K562 (cell line): Measurements from ENCODE around the gene TCOF1. TPM values are rescaled to one million over a fixed set of nuclear protein-coding genes. Genes with fewer than 3 reads are reported as not detected.

Source experiments
- ATAC-seq: fragments of 200-7000 bp; cut with Tn5 transposase; 3 replicates; pipeline ENCODE4 v1.9.1; 2020; ENCODE audit warnings: moderate library complexity
- BruUV-seq: library from RNA; stranded (reverse); fragments of 400-500 nt; replicated peaks from 2 replicates; lab custom pipeline; 2021; lab: Mats Ljungman, UMichigan
- CTCF ChIA-PET: fragments of 300-600 bp; formaldehyde crosslinking; extraction: SDS; loops from one replicate; lab custom pipeline; 2021; ENCODE audit warnings: low intra/inter-chr PET ratio; lab: Yijun Ruan, JAX
- POLR2A ChIA-PET: fragments of 300-600, 350-650 bp; sonication (Branson Sonifier 250); formaldehyde crosslinking; extraction: SDS; loops from one replicate; lab custom pipeline; 2021; ENCODE audit warnings: antibody characterized with exemption, inconsistent platforms; lab: Yijun Ruan, JAX
- DNase-seq, 4 experiments: peaks; one replicate each; pipeline versions ENCODE4 v3.0.0 to v3.0.0-alpha.2; 2011 to 2018; ENCODE audit warnings: low spot score in 3 of 4, mixed read lengths in 3 of 4; ENCODE audit errors: extremely low read depth in 1 of 4
- FAIRE-seq: peaks from 2 replicates; lab custom pipeline; 2011; peaks lifted over from hg19 to GRCh38; lab: Jason Lieb, UNC
- H2AFZ ChIP-seq: 2 replicates; pipeline ENCODE4 v1.6.0; 2011; ENCODE audit warnings: low read depth, low read length, control low read depth, inconsistent platforms
- H3K27ac ChIP-seq: fragments of 200-600 bp; 3 replicates; pipeline ENCODE4 v1.8.0; 2011; ENCODE audit warnings: low read depth, mild to moderate bottlenecking, control low read depth, inconsistent platforms, low read length, moderate library complexity, mixed read lengths; ENCODE audit errors: extremely low read depth
- H3K27me3 ChIP-seq, 2 experiments: fragments of 300-600 bp in 1 of 2; 2 replicates in 1 of 2; 3 replicates in 1 of 2; pipeline versions ENCODE4 v1.6.0 to v1.8.0; 2011; ENCODE audit warnings: inconsistent platforms in 2 of 2, low read length in 2 of 2, mild to moderate bottlenecking in 1 of 2, mixed read lengths in 1 of 2, moderate library complexity in 1 of 2; ENCODE audit not compliant: control insufficient read depth in 2 of 2, insufficient read depth in 2 of 2
- H3K36me3 ChIP-seq: fragments of 300-600 bp; 3 replicates; pipeline ENCODE4 v1.8.0; 2011; ENCODE audit warnings: mild to moderate bottlenecking, low read length, inconsistent platforms; ENCODE audit not compliant: control insufficient read depth, insufficient read depth
- H3K4me1 ChIP-seq, 2 experiments: fragments of 200-600 bp in 1 of 2; replicated peaks in 1 of 2; 2 replicates in 1 of 2; 3 replicates in 1 of 2; pipeline versions ENCODE4 v1.5.1 to v1.8.0; 2011; ENCODE audit warnings: inconsistent platforms in 2 of 2, low read length in 2 of 2, mild to moderate bottlenecking in 1 of 2, mixed read lengths in 1 of 2, moderate library complexity in 1 of 2; ENCODE audit not compliant: control insufficient read depth in 2 of 2, insufficient read depth in 2 of 2
- H3K4me2 ChIP-seq: 2 replicates; pipeline ENCODE4 v1.6.1; 2011; ENCODE audit warnings: low read length, control low read depth, inconsistent platforms, mixed read lengths; ENCODE audit not compliant: insufficient read depth
- H3K4me3 ChIP-seq: fragments of 200-600 bp; sonication (generic), shearing (Covaris generic); 2 replicates; pipeline ENCODE4 v1.5.1; 2016; ENCODE audit warnings: control low read depth, inconsistent platforms
- H3K79me2 ChIP-seq: fragments of 200-600 bp; 3 replicates; pipeline ENCODE4 v1.8.0; 2011; ENCODE audit warnings: low read length, inconsistent platforms; ENCODE audit not compliant: control insufficient read depth, insufficient read depth
- H3K9ac ChIP-seq, 2 experiments: 2 replicates each; pipeline versions ENCODE4 v1.6.0 to v1.6.1; 2011; ENCODE audit warnings: low read depth in 2 of 2, low read length in 2 of 2, control low read depth in 1 of 2, inconsistent platforms in 1 of 2, mild to moderate bottlenecking in 1 of 2, mixed read lengths in 1 of 2; ENCODE audit not compliant: insufficient read depth in 1 of 2
- H3K9me1 ChIP-seq: one replicate; pipeline ENCODE4 v1.6.0; 2011; ENCODE audit warnings: inconsistent platforms, mild to moderate bottlenecking, low read length, moderate library complexity; ENCODE audit not compliant: control insufficient read depth, insufficient read depth
- H3K9me3 ChIP-seq: replicated peaks from 2 replicates; pipeline ENCODE4 v1.5.1; 2011; ENCODE audit warnings: low read depth, low read length, inconsistent platforms; ENCODE audit not compliant: control insufficient read depth, insufficient read depth
- H4K20me1 ChIP-seq: replicated peaks from 2 replicates; pipeline ENCODE4 v1.6.1; 2011; ENCODE audit warnings: low read length, inconsistent platforms, mixed read lengths; ENCODE audit not compliant: control insufficient read depth, insufficient read depth
- ARHGAP35 ChIP-seq: fragments of 450-650 bp; IDR thresholded peaks from 2 replicates; pipeline ENCODE4 v1.6.1; 2018; ENCODE audit not compliant: partially characterized antibody
- BMI1 ChIP-seq: fragments of 150-350 bp; IDR thresholded peaks from 2 replicates; pipeline ENCODE4 v1.6.1; 2014; ENCODE audit warnings: low read length
- CBX3 ChIP-seq, 2 experiments: IDR thresholded peaks; 1 replicate in 1 of 2; 2 replicates in 1 of 2; pipeline ENCODE4 v1.6.1; 2012; ENCODE audit warnings: inconsistent platforms in 2 of 2, low read length in 2 of 2, borderline replicate concordance in 1 of 2, control low read depth in 1 of 2
- CEBPG ChIP-seq, 3 experiments: fragments of 200-800 bp in 1 of 3; sonication (Bioruptor generic) in 1 of 3; sonication (generic) in 1 of 3; formaldehyde crosslinking in 1 of 3; IDR thresholded peaks in 2 of 3; conservative IDR thresholded peaks in 1 of 3; 2 replicates each; pipeline versions ENCODE4 v1.6.1 to v1.8.0; 2016 to 2022; ENCODE audit warnings: missing compliant biosample characterization in 2 of 3, missing genetic modification characterization in 2 of 3, mild to moderate bottlenecking in 1 of 3, missing genetic modification reagents in 1 of 3
- MEF2D ChIP-seq: conservative IDR thresholded peaks from 2 replicates; pipeline ENCODE4 v1.6.1; 2016; ENCODE audit warnings: low read depth, missing genetic modification characterization, missing compliant biosample characterization
- MYNN ChIP-seq, 2 experiments: sonication (generic); formaldehyde crosslinking in 1 of 2; IDR thresholded peaks; 2 replicates each; pipeline versions ENCODE4 v1.5.0 to v1.6.1; 2016 to 2020; ENCODE audit warnings: antibody characterized with exemption in 1 of 2, missing genetic modification reagents in 1 of 2
- POLR2A ChIP-seq: fragments of 450-650 bp; conservative IDR thresholded peaks from 2 replicates; pipeline ENCODE4 v1.6.1; 2016
- POLR2AphosphoS5 ChIP-seq: IDR thresholded peaks from 2 replicates; pipeline ENCODE4 v1.6.1; 2011; ENCODE audit warnings: mild to moderate bottlenecking, low read depth, low read length, moderate library complexity; ENCODE audit not compliant: control insufficient read depth, insufficient read depth
- POLR2B ChIP-seq: fragments of 450-650 bp; IDR thresholded peaks from 2 replicates; pipeline ENCODE4 v1.6.1; 2018; ENCODE audit warnings: low read depth; ENCODE audit not compliant: partially characterized antibody
- PTBP1 ChIP-seq: fragments of 200-400 bp; formaldehyde crosslinking; IDR thresholded peaks from 2 replicates; pipeline ENCODE4 v1.6.1; 2017; ENCODE audit warnings: low read depth, low read length
- STAT5A ChIP-seq: IDR thresholded peaks from 2 replicates; pipeline ENCODE4 v1.6.1; 2012; ENCODE audit warnings: low read length, inconsistent platforms, borderline replicate concordance
- TAF1 ChIP-seq: IDR thresholded peaks from 2 replicates; pipeline ENCODE4 v1.6.1; 2011; ENCODE audit warnings: mild to moderate bottlenecking, low read length, moderate library complexity; ENCODE audit not compliant: insufficient read depth, control insufficient read depth, severe bottlenecking; ENCODE audit errors: extremely low read depth
- TEAD4 ChIP-seq, 2 experiments: sonication (generic) in 1 of 2; formaldehyde crosslinking in 1 of 2; IDR thresholded peaks; 2 replicates each; pipeline versions ENCODE4 v1.6.1 to v1.8.0; 2012 to 2022; ENCODE audit warnings: borderline replicate concordance in 1 of 2, inconsistent platforms in 1 of 2, low read length in 1 of 2, mild to moderate bottlenecking in 1 of 2, missing genetic modification reagents in 1 of 2
- THRAP3 ChIP-seq: fragments of 450-650 bp; IDR thresholded peaks from 2 replicates; pipeline ENCODE4 v1.6.1; 2016; ENCODE audit warnings: mild to moderate bottlenecking, inconsistent platforms, borderline replicate concordance
- ZBED1 ChIP-seq: IDR thresholded peaks from 2 replicates; pipeline ENCODE4 v1.6.1; 2014
- ZBTB17 ChIP-seq: fragments of 450-650 bp; formaldehyde crosslinking; IDR thresholded peaks from 2 replicates; pipeline ENCODE4 v1.4.0; 2020; ENCODE audit warnings: mild to moderate bottlenecking
- ZNF134 ChIP-seq: fragments of 250-450 bp; sonication (Bioruptor Pico); conservative IDR thresholded peaks from 2 replicates; pipeline ENCODE4 v1.4.0; 2020
- ZNF507 ChIP-seq: conservative IDR thresholded peaks from 2 replicates; pipeline ENCODE4 v1.6.1; 2017; ENCODE audit warnings: missing genetic modification characterization, missing compliant biosample characterization
- ZNF695 ChIP-seq: fragments of 450-650 bp; formaldehyde crosslinking; IDR thresholded peaks from 2 replicates; pipeline ENCODE4 v1.4.0; 2020; ENCODE audit warnings: mild to moderate bottlenecking, moderate library complexity
- ZNF75A ChIP-seq: fragments of 450-650 bp; formaldehyde crosslinking; IDR thresholded peaks from 2 replicates; pipeline ENCODE4 v1.4.0; 2020; ENCODE audit warnings: mild to moderate bottlenecking
- WGBS: fragments of 100-300 bp; shearing (Covaris generic); methylation state at CpG from one replicate; pipeline ENCODE4 v1.1.6; 2016; ENCODE audit warnings: low coverage, mixed read lengths; ENCODE audit not compliant: insufficient coverage; ENCODE audit errors: missing lambda C conversion rate; 5-methylcytosine and 5-hydroxymethylcytosine counted together
- in situ Hi-C: fragments of 300-500 bp; cut with MboI; formaldehyde crosslinking; loops from 4 replicates; pipeline ENCODE4 v1.15.0; 2018; ENCODE audit warnings: inconsistent platforms, mixed read lengths
- intact Hi-C: fragments of 100-400 bp; cut with micrococcal nuclease; formaldehyde crosslinking; loops from 2 replicates; pipeline ENCODE4 v1.14.2; 2022
- polyA plus RNA-seq, 8 experiments: library from polyadenylated mRNA; depleted of rRNA in 4 of 8; stranded (reverse) in 5 of 8; unstranded in 3 of 8; fragments of >200 nt; fragmentation: Nextera tagmentation in 2 of 8; fragmentation: Illumina TruSeq in 1 of 8; extraction: Ambion mirVana in 2 of 8; extraction: Trizol in 1 of 8; gene quantifications; 2 replicates each; pipeline versions ENCODE4 v1.2.1 to v1.2.3, GENCODE V29; 2011 to 2014; ENCODE audit warnings: inconsistent platforms in 1 of 8, missing spikeins in 1 of 8
- total RNA-seq, 7 experiments: library from RNA; depleted of rRNA in 6 of 7; stranded (reverse); fragments of >200 nt in 6 of 7; fragmentation: Illumina TruSeq in 2 of 7; extraction: Trizol in 2 of 7; gene quantifications; 2 replicates each; pipeline versions ENCODE4 v1.2.1 to v1.2.3, GENCODE V29; 2011 to 2021; ENCODE audit warnings: low replicate concordance in 1 of 7

TCOF1 gene
- total and polyA plus RNA-seq, 9 of the 15 experiments (the other 6 are each of a cell fraction or from before 2014, with no cell fraction given), result 9.8 to 134 (median 61.7) TPM

DNA sequence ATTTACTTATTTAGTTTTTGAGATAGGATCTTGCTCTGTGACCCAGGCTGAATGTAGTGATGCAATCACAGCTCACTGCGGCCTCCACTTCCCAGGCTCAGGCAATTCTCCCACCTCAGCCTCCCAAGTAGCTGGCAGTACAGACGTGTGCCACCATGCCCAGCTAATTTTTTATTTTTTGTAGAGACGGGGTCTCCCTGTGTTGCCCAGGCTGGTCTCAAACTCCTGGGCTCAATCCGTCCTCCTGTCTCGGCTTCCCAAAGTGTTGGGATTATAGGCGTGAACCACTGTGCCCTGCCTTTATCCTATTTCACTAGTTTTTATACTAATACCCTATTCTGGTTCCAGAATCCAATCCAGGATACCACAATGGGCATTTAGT is 85.2 kb downstream of the TCOF1 start (continued):
- TF ChIP-seq CEBPG (CRISPR knock-in tag; IDR thresholded peaks at IDR 0.05) (peak; percentile 32; the same call in 1 of the 2 replicates), CEBPG (tag; conservative IDR thresholded peaks at IDR 0.05 in 1 of 2, IDR thresholded peaks at IDR 0.05 in 1 of 2) (peak; percentile 60 to 73; a peak in 3 of 4 replicates)
- TF ChIP-seq, all 486 proteins: peak for 10

DNA sequence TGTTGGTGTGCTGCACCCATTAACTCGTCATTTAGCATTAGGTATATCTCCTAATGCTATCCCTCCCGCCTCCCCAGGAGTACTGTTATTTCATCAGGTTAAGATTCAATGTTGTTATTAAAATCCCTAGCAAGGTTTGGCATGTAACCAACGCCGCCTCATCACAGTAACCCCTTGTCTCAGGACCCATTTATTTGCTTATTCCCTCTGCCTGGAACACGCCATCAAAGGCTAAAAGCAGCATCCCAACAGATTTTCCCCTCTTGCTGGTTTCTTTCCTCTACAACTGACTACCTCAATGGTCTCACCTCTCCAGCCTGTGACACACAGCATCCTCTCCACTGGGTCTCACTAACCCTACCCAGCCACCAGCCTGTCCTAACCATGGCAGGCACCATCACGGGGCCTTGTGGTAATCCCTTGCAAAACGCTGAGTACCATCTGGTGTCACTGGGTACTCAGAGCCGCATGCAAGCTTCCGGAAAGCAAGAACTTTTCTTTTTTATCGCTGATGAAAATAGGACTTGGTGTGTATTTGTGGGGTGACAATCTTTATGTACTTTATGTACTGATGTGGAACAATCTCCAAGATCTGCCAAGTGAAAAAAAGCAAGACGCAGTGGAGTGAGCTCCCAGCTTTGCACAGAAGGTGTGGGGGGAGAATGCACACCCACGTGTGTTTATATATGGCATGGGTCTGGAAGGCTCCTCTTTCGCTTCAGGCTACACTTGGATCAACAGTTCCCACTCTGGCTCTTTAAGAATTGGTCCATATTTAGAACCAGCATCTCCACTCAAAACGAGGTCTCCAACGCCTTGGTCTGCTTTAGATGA is 86.0 kb downstream of the TCOF1 start:
- Histone ChIP-seq H3K4me2 (no peak overlapping the region), H3K79me2 (peaks cover 28% of the 10 kb centered on the region), H3K4me3 (no peak overlapping the region), H3K9me1 (no peaks in the 10 kb centered on the region), H2AFZ (no peak overlapping the region), H4K20me1 (peaks cover 32% of the 10 kb centered on the region), H3K27ac (no peak overlapping the region), H3K27me3 (no peaks in the 10 kb centered on the region), H3K4me1 (peaks cover 11 to 21% of the 10 kb centered on the region in 2 experiments; a peak in 4 of 5 replicates), H3K9me3 (no peaks in the 10 kb centered on the region), H3K36me3 (peaks cover 54% of the 10 kb centered on the region), H3K9ac (no peak overlapping the region)
- in situ Hi-C loops, result no loop called here
- WGBS, result 83% methylated on average over 14 of the region's 15 CpGs
- CTCF ChIA-PET, result interaction anchor here (0.6 kb wide), 1 partner anchor 20 kb away, joined by 3 read pairs; no protein-coding TSS in a partner anchor
- intact Hi-C loops, result no loop called here
- DNase-seq, result peak in 1 of 4 experiments; percentile 30
- no TSS peak for BruUV-seq
- peak; percentile 55 for ATAC-seq
- POLR2A ChIA-PET, result interaction anchor here (0.6 to 3.7 kb wide), 9 partner anchors 8 to 246 kb away, joined by 3 to 17 read pairs (median 3); no protein-coding TSS in a partner anchor
- no peak for FAIRE-seq
- TF ChIP-seq ZNF75A (CRISPR knock-in tag), result no peak
- TF ChIP-seq TEAD4 (IDR thresholded peaks at IDR 0.05; ENCODE audit: low read length), result peak; percentile 8; the same call in 1 of the 2 replicates
- TF ChIP-seq TEAD4 (CRISPR knock-in tag; IDR thresholded peaks at IDR 0.05; ENCODE audit: borderline replicate concordance), result no peak
- peak; percentile 74; the same call in 1 of the 2 replicates for TF ChIP-seq MYNN (IDR thresholded peaks at IDR 0.05)
- TF ChIP-seq MYNN (CRISPR knock-in tag; IDR thresholded peaks at IDR 0.05), result no peak
- TF ChIP-seq POLR2A, result peak; percentile 91
- TF ChIP-seq ARHGAP35, result peak; percentile 9
- TF ChIP-seq MEF2D (tag), result no peak
- 0 out of 2 replicates have a peak, but pooled peaks have one; percentile 68 for TF ChIP-seq ZNF695 (CRISPR knock-in tag)
- TF ChIP-seq THRAP3, result peak; percentile 53
- TF ChIP-seq ZNF134, result no peak
- TF ChIP-seq ZNF507 (tag), result no peak
- TF ChIP-seq ZBTB17, result no peak
- 0 out of 2 replicates have a peak, but pooled peaks have one; percentile 60 for TF ChIP-seq ZBED1
- peak; percentile 92 for TF ChIP-seq POLR2B
- 0 out of 2 replicates have a peak, but pooled peaks have one; percentile 4 for TF ChIP-seq STAT5A
- no peak for TF ChIP-seq TAF1
- TF ChIP-seq CBX3 (IDR thresholded peaks at IDR 0.05; ENCODE audit: borderline replicate concordance in 1 of 2, low read length in 2 of 2), result no peak
- TF ChIP-seq POLR2AphosphoS5, result peak; percentile 21; the same call in 1 of the 2 replicates
- 0 out of 2 replicates have a peak, but pooled peaks have one; percentile 66 for TF ChIP-seq PTBP1
- no peak for TF ChIP-seq BMI1
